HG02642 (cell line): ENCODE results near the gene CFAP90.

Experiments used
- ATAC-seq: cut with Tn5 transposase; IDR thresholded peaks from one replicate; pipeline ENCODE4 v1.9.1; 2021; ENCODE audit warnings: mild to moderate bottlenecking; ENCODE audit not compliant: unreplicated experiment, poor library complexity

CFAP90 gene

GRCh38 chr5:7850395-7851239 lies at the start of gene CFAP90:
TSS of gene CFAP90 (minus strand) at chr5:7851133. CDS start at chr5:7851021, 112 bp downstream.
- peak; percentile 36 for ATAC-seq

- peak; percentile 77 for ATAC-seq
Observed at GRCh38 chr5:7897014-7897600, 46.2 kb upstream of the CFAP90 start.

GRCh38 chr5:7894860-7895259 lies 43.9 kb upstream of the CFAP90 start:
- ATAC-seq: peak; percentile 89

GRCh38 chr5:7894439-7894838 lies 43.5 kb upstream of the CFAP90 start:
- no peak for ATAC-seq

GRCh38 chr5:7888901-7889300 lies 38.0 kb upstream of the CFAP90 start:
- ATAC-seq: no peak

GRCh38 chr5:7886849-7887475 lies 36.0 kb upstream of the CFAP90 start:
- no peak for ATAC-seq

- ATAC-seq: no peak
Observed at GRCh38 chr5:7884491-7885267, 33.7 kb upstream of the CFAP90 start.

GRCh38 chr5:7882926-7883325 lies 32.0 kb upstream of the CFAP90 start:
- no peak for ATAC-seq

GRCh38 chr5:7881816-7882215 lies 30.9 kb upstream of the CFAP90 start:
- no peak for ATAC-seq

GRCh38 chr5:7881091-7881490 lies 30.2 kb upstream of the CFAP90 start:
- ATAC-seq: no peak

- peak; percentile 96 for ATAC-seq
Observed at GRCh38 chr5:7878381-7878873, 27.5 kb upstream of the CFAP90 start.

- ATAC-seq: no peak
Observed at GRCh38 chr5:7877851-7878250, 26.9 kb upstream of the CFAP90 start.

GRCh38 chr5:7876867-7877266 lies 25.9 kb upstream of the CFAP90 start:
- no peak for ATAC-seq

GRCh38 chr5:7875151-7875550 lies 24.2 kb upstream of the CFAP90 start:
- no peak for ATAC-seq

GRCh38 chr5:7874639-7875038 lies 23.7 kb upstream of the CFAP90 start:
- no peak for ATAC-seq

GRCh38 chr5:7873216-7873615 lies 22.3 kb upstream of the CFAP90 start:
- no peak for ATAC-seq

GRCh38 chr5:7872517-7873130 lies 21.7 kb upstream of the CFAP90 start:
- no peak for ATAC-seq

GRCh38 chr5:7871653-7872052 lies 20.7 kb upstream of the CFAP90 start:
- no peak for ATAC-seq

GRCh38 chr5:7869474-7870136 lies 18.7 kb upstream of the CFAP90 start:
- peak; percentile 40 for ATAC-seq
